OCI-LY1 (cell line): ENCODE data around the gene PBXIP1.

Experiments used
- EZH2 ChIP-seq: fragments of 200-600 bp; sonication (generic), shearing (Covaris generic); IDR thresholded peaks from 2 replicates; pipeline ENCODE4 v1.8.0; 2017; ENCODE audit warnings: borderline replicate concordance, mixed run types, mild to moderate bottlenecking, antibody characterized with exemption, low read length, moderate library complexity, mixed read lengths
- TF ChIP-seq, protein P1 (sequence below): fragments of 200-600 bp; sonication (generic), shearing (Covaris generic); IDR thresholded peaks from 2 replicates; pipeline ENCODE4 v1.5.1; 2017; ENCODE audit warnings: mild to moderate bottlenecking, antibody characterized with exemption, low read length, moderate library complexity, mixed read lengths

DNA sequence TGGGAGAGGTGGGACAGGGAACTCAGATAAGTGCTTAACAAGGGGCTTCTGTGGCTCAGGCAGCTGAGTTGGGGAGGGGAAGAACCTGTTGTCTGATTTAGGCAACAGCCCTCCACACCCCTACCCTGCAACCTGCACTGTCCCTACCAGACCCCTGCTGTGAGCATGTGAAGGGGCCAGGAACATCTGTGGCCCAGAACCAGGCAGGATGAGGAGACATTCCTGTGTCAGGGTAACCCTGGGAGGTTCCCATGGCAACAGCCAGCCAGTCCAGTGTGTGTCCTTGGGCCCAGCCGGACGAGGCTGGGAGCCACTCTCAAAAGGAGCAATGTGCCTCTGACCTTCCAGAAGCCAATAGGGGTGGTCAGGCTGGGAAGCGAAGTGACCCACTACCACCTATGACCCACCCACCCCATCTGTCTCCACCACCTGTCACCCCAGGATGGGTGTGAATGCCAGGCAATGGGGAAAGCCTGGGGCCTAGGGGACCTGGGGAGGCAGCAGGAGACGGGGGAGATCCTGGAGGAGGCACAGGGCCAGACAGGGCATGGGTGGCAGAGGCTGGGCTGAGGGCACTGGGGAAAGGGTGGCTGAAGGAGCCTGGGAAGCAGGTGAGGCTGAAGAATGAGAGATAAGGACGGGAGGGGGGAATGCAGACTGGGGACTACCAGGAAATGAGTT, 14.4 kb downstream of the PBXIP1 start:
- TF ChIP-seq, protein P1, sequence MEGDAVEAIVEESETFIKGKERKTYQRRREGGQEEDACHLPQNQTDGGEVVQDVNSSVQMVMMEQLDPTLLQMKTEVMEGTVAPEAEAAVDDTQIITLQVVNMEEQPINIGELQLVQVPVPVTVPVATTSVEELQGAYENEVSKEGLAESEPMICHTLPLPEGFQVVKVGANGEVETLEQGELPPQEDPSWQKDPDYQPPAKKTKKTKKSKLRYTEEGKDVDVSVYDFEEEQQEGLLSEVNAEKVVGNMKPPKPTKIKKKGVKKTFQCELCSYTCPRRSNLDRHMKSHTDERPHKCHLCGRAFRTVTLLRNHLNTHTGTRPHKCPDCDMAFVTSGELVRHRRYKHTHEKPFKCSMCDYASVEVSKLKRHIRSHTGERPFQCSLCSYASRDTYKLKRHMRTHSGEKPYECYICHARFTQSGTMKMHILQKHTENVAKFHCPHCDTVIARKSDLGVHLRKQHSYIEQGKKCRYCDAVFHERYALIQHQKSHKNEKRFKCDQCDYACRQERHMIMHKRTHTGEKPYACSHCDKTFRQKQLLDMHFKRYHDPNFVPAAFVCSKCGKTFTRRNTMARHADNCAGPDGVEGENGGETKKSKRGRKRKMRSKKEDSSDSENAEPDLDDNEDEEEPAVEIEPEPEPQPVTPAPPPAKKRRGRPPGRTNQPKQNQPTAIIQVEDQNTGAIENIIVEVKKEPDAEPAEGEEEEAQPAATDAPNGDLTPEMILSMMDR: no peak
- no peak for TF ChIP-seq EZH2
